ENCODE measurements around the gene DARS2. TPM values are rescaled to one million over a fixed set of nuclear protein-coding genes. Genes with fewer than 3 reads are reported as not detected.

The DARS2 gene
- total and polyA plus RNA-seq, 10 of the 15 experiments (the other 5 are each of a cell fraction or from before 2014, with no cell fraction given) = 23.9 to 69.7 (median 37.3) TPM

GRCh38 chr1:173868266-173869020 is 44.0 kb downstream of the DARS2 start, which contains the start of gene ZBTB37 (continued):
- TF ChIP-seq ZBTB40 (IDR thresholded peaks at IDR 0.05; ENCODE audit: borderline replicate concordance) (peak; percentile 82; the same call in 1 of the 2 replicates), TCF12 (IDR thresholded peaks at IDR 0.05; ENCODE audit: low read depth, low read length) (peak; percentile 46; the same call in 1 of the 2 replicates), E2F4 (IDR thresholded peaks at IDR 0.05; ENCODE audit: low read depth, low read length) (peak; percentile 39; the same call in 1 of the 2 replicates), SMC3 (IDR thresholded peaks at IDR 0.05; ENCODE audit: borderline replicate concordance, low read length) (no peak), REST (IDR thresholded peaks at IDR 0.05; ENCODE audit: low read depth, low read length) (no peak), BRCA1 (IDR thresholded peaks at IDR 0.05; ENCODE audit: low read depth, low read length) (no peak), HCFC1 (IDR thresholded peaks at IDR 0.05; ENCODE audit: low read length) (0 out of 2 replicates have a peak, but pooled peaks have one; percentile 6), KAT2A (conservative IDR thresholded peaks at IDR 0.05; ENCODE audit: control insufficient read depth, low read depth, low read length) (no peak), NR2C1 (IDR thresholded peaks at IDR 0.05) (peak; percentile 93), BACH1 (IDR thresholded peaks at IDR 0.05; ENCODE audit: borderline replicate concordance) (no peak), CHD2 (IDR thresholded peaks at IDR 0.05; ENCODE audit: borderline replicate concordance, low read depth, low read length) (no peak), E2F8 (IDR thresholded peaks at IDR 0.05; ENCODE audit: low read depth, partially characterized antibody) (no peak), ZNF24 (IDR thresholded peaks at IDR 0.05) (no peak), RAD21 (IDR thresholded peaks at IDR 0.05; ENCODE audit: insufficient read depth, low read depth, low read length) (no peak), CBX5 (IDR thresholded peaks at IDR 0.05; ENCODE audit: low read depth) (no peak), CBFB (IDR thresholded peaks at IDR 0.05; ENCODE audit: low read depth) (no peak), EZH2 (IDR thresholded peaks at IDR 0.05; ENCODE audit: borderline replicate concordance, control insufficient read depth, low read depth, low read length) (no peak), BMI1 (IDR thresholded peaks at IDR 0.05; ENCODE audit: borderline replicate concordance) (no peak)

All from GM12878 (cell line).